Measurements from ENCODE around the gene IFI6. TPM values are rescaled to one million over a fixed set of nuclear protein-coding genes. Genes with fewer than 3 reads are reported as not detected.
A peak's percentile ranks its signal among the peaks of the same experiment; 100 is the strongest.
"Not testable (repeated sequence)": the region's sequence is repeated elsewhere in the genome, so short reads cannot be mapped to it uniquely, and the experiment has no call there.

The IFI6 gene
- total and polyA plus RNA-seq, 2 donors, result 231 to 266 TPM

GRCh38 chr1:27681580-27681979 is 9.6 kb upstream of the IFI6 start:
- H3K4me1 ChIP-seq (ENCODE audit: control insufficient read depth in 2 of 2, insufficient read depth in 2 of 2, low read length in 2 of 2), result peaks cover 0 to 17% of the 10 kb centered on the region in 2 donors
- not testable (repeated sequence) for H3K27me3 ChIP-seq (ENCODE audit: control insufficient read depth in 2 of 2, insufficient read depth in 1 of 2, low read length in 1 of 2); H3K4me3 ChIP-seq (ENCODE audit: low read length in 2 of 2); H3K36me3 ChIP-seq (ENCODE audit: control insufficient read depth in 2 of 2, insufficient read depth in 2 of 2, low read length in 1 of 2); H3K27ac ChIP-seq (ENCODE audit: low read depth in 1 of 2, low read length in 1 of 2); DNase-seq (ENCODE audit: low read depth in 6 of 9, low spot score in 9 of 9)
- H3K9me3 ChIP-seq (ENCODE audit: control insufficient read depth in 2 of 2, insufficient read depth in 1 of 2, low read length in 1 of 2), result peaks cover 1 to 17% of the 10 kb centered on the region in 2 donors
- 98% methylated on average over 4 of the region's 4 CpGs for WGBS

- not testable (repeated sequence) for H3K36me3 ChIP-seq (ENCODE audit: control insufficient read depth in 2 of 2, insufficient read depth in 2 of 2, low read length in 1 of 2); DNase-seq (ENCODE audit: low read depth in 6 of 9, low spot score in 9 of 9); H3K27ac ChIP-seq (ENCODE audit: low read depth in 1 of 2, low read length in 1 of 2); H3K4me3 ChIP-seq (ENCODE audit: low read length in 2 of 2); H3K4me1 ChIP-seq (ENCODE audit: control insufficient read depth in 2 of 2, insufficient read depth in 2 of 2, low read length in 2 of 2); H3K27me3 ChIP-seq (ENCODE audit: control insufficient read depth in 2 of 2, insufficient read depth in 1 of 2, low read length in 1 of 2)
- H3K9me3 ChIP-seq (ENCODE audit: control insufficient read depth in 2 of 2, insufficient read depth in 1 of 2, low read length in 1 of 2), result peaks cover 1 to 17% of the 10 kb centered on the region in 2 donors
- 99% methylated on average over 2 of the region's 2 CpGs for WGBS
Observed at GRCh38 chr1:27680225-27680791, 8.3 kb upstream of the IFI6 start.

GRCh38 chr1:27678747-27679146 is 6.8 kb upstream of the IFI6 start:
- H3K4me1 ChIP-seq (ENCODE audit: control insufficient read depth in 2 of 2, insufficient read depth in 2 of 2, low read length in 2 of 2), result no peaks in the 10 kb centered on the region
- no peaks in the 10 kb centered on the region for H3K36me3 ChIP-seq (ENCODE audit: control insufficient read depth in 2 of 2, insufficient read depth in 2 of 2, low read length in 1 of 2)
- H3K4me3 ChIP-seq (ENCODE audit: low read length in 2 of 2), result no peak overlapping the region
- H3K27me3 ChIP-seq (ENCODE audit: control insufficient read depth in 2 of 2, insufficient read depth in 1 of 2, low read length in 1 of 2), result no peaks in the 10 kb centered on the region
- no peak for DNase-seq (ENCODE audit: low read depth in 6 of 9, low spot score in 9 of 9)
- peaks cover 1 to 17% of the 10 kb centered on the region in 2 donors for H3K9me3 ChIP-seq (ENCODE audit: control insufficient read depth in 2 of 2, insufficient read depth in 1 of 2, low read length in 1 of 2)
- no peak overlapping the region for H3K27ac ChIP-seq (ENCODE audit: low read depth in 1 of 2, low read length in 1 of 2)

- Histone ChIP-seq H3K9me3 (ENCODE audit: control insufficient read depth in 2 of 2, insufficient read depth in 1 of 2, low read length in 1 of 2) (peaks cover 1 to 13% of the 10 kb centered on the region in 2 donors), H3K27ac (ENCODE audit: low read depth in 1 of 2, low read length in 1 of 2) (no peak overlapping the region), H3K27me3 (ENCODE audit: control insufficient read depth in 2 of 2, insufficient read depth in 1 of 2, low read length in 1 of 2) (no peaks in the 10 kb centered on the region), H3K4me3 (ENCODE audit: low read length in 2 of 2) (no peak overlapping the region), H3K36me3 (ENCODE audit: control insufficient read depth in 2 of 2, insufficient read depth in 2 of 2, low read length in 1 of 2) (no peaks in the 10 kb centered on the region), H3K4me1 (ENCODE audit: control insufficient read depth in 2 of 2, insufficient read depth in 2 of 2, low read length in 2 of 2) (peaks cover 4 to 14% of the 10 kb centered on the region in 2 donors)
- 98% methylated on average over 1 of the region's 1 CpG for WGBS
- no peak for DNase-seq (ENCODE audit: low read depth in 6 of 9, low spot score in 9 of 9)
Observed at GRCh38 chr1:27676410-27676809, 4.4 kb upstream of the IFI6 start.

- H3K4me1 ChIP-seq (ENCODE audit: control insufficient read depth in 2 of 2, insufficient read depth in 2 of 2, low read length in 2 of 2), result peaks cover 15 to 42% of the 10 kb centered on the region in 2 donors
- H3K36me3 ChIP-seq (ENCODE audit: control insufficient read depth in 2 of 2, insufficient read depth in 2 of 2, low read length in 1 of 2), result peaks cover 1 to 4% of the 10 kb centered on the region in 2 donors
- no peak for DNase-seq (ENCODE audit: low read depth in 6 of 9, low spot score in 9 of 9)
- H3K9me3 ChIP-seq (ENCODE audit: control insufficient read depth in 2 of 2, insufficient read depth in 1 of 2, low read length in 1 of 2), result no peaks in the 10 kb centered on the region
- peak overlapping the region in 1 of 2 donors; percentile 54 for H3K4me3 ChIP-seq (ENCODE audit: low read length in 2 of 2)
- peak overlapping the region; percentile 85 to 91 for H3K27ac ChIP-seq (ENCODE audit: low read depth in 1 of 2, low read length in 1 of 2)
- H3K27me3 ChIP-seq (ENCODE audit: control insufficient read depth in 2 of 2, insufficient read depth in 1 of 2, low read length in 1 of 2), result no peaks in the 10 kb centered on the region
Observed at GRCh38 chr1:27672750-27673112, 739 bp upstream of the IFI6 start.

GRCh38 chr1:27669876-27670275 is 2.1 kb downstream of the IFI6 start:
- DNase-seq (ENCODE audit: low read depth in 6 of 9, low spot score in 9 of 9), result no peak
- Histone ChIP-seq H3K9me3 (ENCODE audit: control insufficient read depth in 2 of 2, insufficient read depth in 1 of 2, low read length in 1 of 2) (peaks cover 0 to 3% of the 10 kb centered on the region in 2 donors), H3K4me3 (ENCODE audit: low read length in 2 of 2) (no peak overlapping the region), H3K27me3 (ENCODE audit: control insufficient read depth in 2 of 2, insufficient read depth in 1 of 2, low read length in 1 of 2) (no peaks in the 10 kb centered on the region), H3K36me3 (ENCODE audit: control insufficient read depth in 2 of 2, insufficient read depth in 2 of 2, low read length in 1 of 2) (peaks cover 24 to 25% of the 10 kb centered on the region in 2 donors), H3K27ac (ENCODE audit: low read depth in 1 of 2, low read length in 1 of 2) (no peak overlapping the region), H3K4me1 (ENCODE audit: control insufficient read depth in 2 of 2, insufficient read depth in 2 of 2, low read length in 2 of 2) (peaks cover 15 to 44% of the 10 kb centered on the region in 2 donors)
- 97% methylated on average over 4 of the region's 4 CpGs for WGBS

- Histone ChIP-seq H3K9me3 (ENCODE audit: control insufficient read depth in 2 of 2, insufficient read depth in 1 of 2, low read length in 1 of 2) (peaks cover 0 to 3% of the 10 kb centered on the region in 2 donors), H3K4me3 (ENCODE audit: low read length in 2 of 2) (peak overlapping the region; percentile 21 to 38), H3K36me3 (ENCODE audit: control insufficient read depth in 2 of 2, insufficient read depth in 2 of 2, low read length in 1 of 2) (peaks cover 24 to 25% of the 10 kb centered on the region in 2 donors), H3K27ac (ENCODE audit: low read depth in 1 of 2, low read length in 1 of 2) (peak overlapping the region in 1 of 2 donors; percentile 20), H3K27me3 (ENCODE audit: control insufficient read depth in 2 of 2, insufficient read depth in 1 of 2, low read length in 1 of 2) (no peaks in the 10 kb centered on the region), H3K4me1 (ENCODE audit: control insufficient read depth in 2 of 2, insufficient read depth in 2 of 2, low read length in 2 of 2) (peaks cover 15 to 52% of the 10 kb centered on the region in 2 donors)
- peak in 6 of 9 donors; percentile 63 to 88 (median 76) for DNase-seq (ENCODE audit: low read depth in 6 of 9, low spot score in 9 of 9)
- 21% methylated on average over 36 of the region's 36 CpGs for WGBS
Observed at GRCh38 chr1:27668808-27669723, 2.9 kb downstream of the IFI6 start.

- Histone ChIP-seq H3K4me3 (ENCODE audit: low read length in 2 of 2) (no peak overlapping the region), H3K9me3 (ENCODE audit: control insufficient read depth in 2 of 2, insufficient read depth in 1 of 2, low read length in 1 of 2) (peaks cover 0 to 3% of the 10 kb centered on the region in 2 donors), H3K36me3 (ENCODE audit: control insufficient read depth in 2 of 2, insufficient read depth in 2 of 2, low read length in 1 of 2) (peaks cover 24 to 25% of the 10 kb centered on the region in 2 donors), H3K27ac (ENCODE audit: low read depth in 1 of 2, low read length in 1 of 2) (no peak overlapping the region), H3K27me3 (ENCODE audit: control insufficient read depth in 2 of 2, insufficient read depth in 1 of 2, low read length in 1 of 2) (no peaks in the 10 kb centered on the region), H3K4me1 (ENCODE audit: control insufficient read depth in 2 of 2, insufficient read depth in 2 of 2, low read length in 2 of 2) (peaks cover 16 to 60% of the 10 kb centered on the region in 2 donors)
- DNase-seq (ENCODE audit: low read depth in 6 of 9, low spot score in 9 of 9), result no peak
- WGBS, result 97% methylated on average over 42 of the region's 42 CpGs
Observed at GRCh38 chr1:27668121-27668807, 3.7 kb downstream of the IFI6 start.

GRCh38 chr1:27666791-27667254 is 5.2 kb downstream of the IFI6 start:
- Histone ChIP-seq H3K9me3 (ENCODE audit: control insufficient read depth in 2 of 2, insufficient read depth in 1 of 2, low read length in 1 of 2) (peaks cover 0 to 3% of the 10 kb centered on the region in 2 donors), H3K4me1 (ENCODE audit: control insufficient read depth in 2 of 2, insufficient read depth in 2 of 2, low read length in 2 of 2) (peaks cover 28 to 64% of the 10 kb centered on the region in 2 donors), H3K4me3 (ENCODE audit: low read length in 2 of 2) (no peak overlapping the region), H3K27me3 (ENCODE audit: control insufficient read depth in 2 of 2, insufficient read depth in 1 of 2, low read length in 1 of 2) (no peaks in the 10 kb centered on the region), H3K36me3 (ENCODE audit: control insufficient read depth in 2 of 2, insufficient read depth in 2 of 2, low read length in 1 of 2) (peaks cover 24 to 25% of the 10 kb centered on the region in 2 donors), H3K27ac (ENCODE audit: low read depth in 1 of 2, low read length in 1 of 2) (no peak overlapping the region)
- 96% methylated on average over 6 of the region's 6 CpGs for WGBS
- DNase-seq (ENCODE audit: low read depth in 6 of 9, low spot score in 9 of 9), result no peak
